Measurements from ENCODE around the gene CHMP1A.
A peak's percentile ranks its signal among the peaks of the same experiment; 100 is the strongest.
"Not testable (repeated sequence)": the region's sequence is repeated elsewhere in the genome, so short reads cannot be mapped to it uniquely, and the experiment has no call there.

CHMP1A gene

GRCh38 chr16:89658221-89658879, 842 bp upstream of the CHMP1A start:
- no peak for DNase-seq (ENCODE audit: low read depth)

GRCh38 chr16:89656435-89657121, 930 bp downstream of the CHMP1A start:
- DNase-seq (ENCODE audit: low read depth): no peak

GRCh38 chr16:89655062-89655643, 2.4 kb downstream of the CHMP1A start:
- no peak for DNase-seq (ENCODE audit: low read depth)

- no peak for DNase-seq (ENCODE audit: low read depth)
These were observed 3.7 kb downstream of the CHMP1A start for GRCh38 chr16:89653656-89654295.

- no peak for DNase-seq (ENCODE audit: low read depth)
These were observed 5.9 kb downstream of the CHMP1A start for GRCh38 chr16:89651584-89651983.

GRCh38 chr16:89646906-89647305, 10.6 kb downstream of the CHMP1A start:
- DNase-seq (ENCODE audit: low read depth): no peak

GRCh38 chr16:89646270-89646669, 11.2 kb downstream of the CHMP1A start:
- DNase-seq (ENCODE audit: low read depth): no peak

GRCh38 chr16:89645122-89645521, 12.4 kb downstream of the CHMP1A start:
- no peak for DNase-seq (ENCODE audit: low read depth)

- no peak for DNase-seq (ENCODE audit: low read depth)
These were observed 13.7 kb downstream of the CHMP1A start for GRCh38 chr16:89643769-89644300.

- no peak for DNase-seq (ENCODE audit: low read depth)
These were observed 14.9 kb downstream of the CHMP1A start for GRCh38 chr16:89642574-89642973.

- no peak for DNase-seq (ENCODE audit: low read depth)
These were observed 15.9 kb downstream of the CHMP1A start for GRCh38 chr16:89641458-89642119.

GRCh38 chr16:89639385-89639784, 18.1 kb downstream of the CHMP1A start:
- DNase-seq (ENCODE audit: low read depth): no peak

GRCh38 chr16:89638455-89638854, 19.1 kb downstream of the CHMP1A start:
- DNase-seq (ENCODE audit: low read depth): no peak

GRCh38 chr16:89637379-89637778, 20.1 kb downstream of the CHMP1A start:
- DNase-seq (ENCODE audit: low read depth): no peak

GRCh38 chr16:89636663-89637062, 20.8 kb downstream of the CHMP1A start:
- DNase-seq (ENCODE audit: low read depth): no peak

- DNase-seq (ENCODE audit: low read depth): not testable (repeated sequence)
These were observed 22.8 kb downstream of the CHMP1A start for GRCh38 chr16:89634463-89635385.

GRCh38 chr16:89633064-89633631, 24.4 kb downstream of the CHMP1A start:
- peak; percentile 74 for DNase-seq (ENCODE audit: low read depth)

- DNase-seq (ENCODE audit: low read depth): no peak
These were observed 27.5 kb downstream of the CHMP1A start for GRCh38 chr16:89629827-89630610.

Measured in HS-27A (cell line).